Suppressor macrophage treated with lipopolysaccharide for 4 hours (primary cell): ENCODE measurements around the gene UNC13D.

Experiments
- DNase-seq: peaks from one replicate; pipeline ENCODE4 v3.0.0-alpha.2; 2020

Gene UNC13D

GRCh38 chr17:75843577-75844529, at the start of gene UNC13D:
TSS of gene UNC13D (minus strand) at chr17:75844404. CDS start at chr17:75844337, 67 bp downstream.
- DNase-seq, result peak; percentile 84

GRCh38 chr17:75893305-75894048, 49.3 kb upstream of the UNC13D start:
- no peak for DNase-seq

- no peak for DNase-seq
Measured at GRCh38 chr17:75892556-75893224, 48.5 kb upstream of the UNC13D start.

DNA sequence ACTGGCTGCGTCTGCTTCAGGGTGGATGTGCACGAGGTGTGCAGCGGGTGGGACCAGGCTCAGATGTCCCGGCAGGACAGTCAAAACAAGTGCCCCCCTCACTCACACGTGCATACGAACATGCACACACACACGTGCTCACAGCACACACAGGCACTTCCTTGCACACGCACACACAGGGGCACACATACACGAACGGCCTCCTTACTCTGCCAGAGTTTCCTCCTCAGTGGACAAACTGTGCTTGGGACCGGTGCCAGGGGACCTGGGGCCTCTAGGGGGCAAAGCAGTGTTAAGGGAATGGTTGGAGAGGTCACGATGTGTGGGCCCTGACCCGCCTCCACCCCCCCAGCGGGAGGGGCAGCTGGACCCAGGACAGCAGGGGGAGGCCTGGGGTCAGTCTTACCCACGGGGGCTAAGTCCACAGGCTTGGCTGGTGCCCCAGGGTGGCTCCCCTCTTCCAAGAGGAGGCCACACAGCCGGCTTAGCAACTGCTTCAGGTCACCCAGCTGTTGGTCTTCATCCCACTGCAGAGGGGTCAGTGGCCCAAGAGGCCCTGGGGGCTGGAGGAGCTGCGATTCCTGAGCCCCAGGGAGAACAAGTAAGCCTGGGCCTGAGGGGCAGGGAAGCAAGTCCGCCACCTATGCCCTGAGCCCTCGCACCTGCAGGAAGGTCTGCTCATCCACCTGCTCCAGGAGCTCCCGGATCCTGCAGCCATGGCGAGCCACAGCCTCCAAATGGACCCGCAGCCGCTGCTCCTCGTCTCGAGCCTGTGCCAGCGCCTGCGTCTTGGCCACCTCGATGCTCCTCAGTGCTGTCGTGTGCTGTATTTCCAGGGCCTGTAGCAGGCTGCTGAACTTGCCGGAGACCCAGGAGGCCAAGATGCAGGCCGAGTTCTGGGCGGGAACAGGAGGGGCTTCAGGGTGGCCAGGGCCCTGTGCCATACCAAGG, 47.7 kb upstream of the UNC13D start:
- DNase-seq, result no peak

DNA sequence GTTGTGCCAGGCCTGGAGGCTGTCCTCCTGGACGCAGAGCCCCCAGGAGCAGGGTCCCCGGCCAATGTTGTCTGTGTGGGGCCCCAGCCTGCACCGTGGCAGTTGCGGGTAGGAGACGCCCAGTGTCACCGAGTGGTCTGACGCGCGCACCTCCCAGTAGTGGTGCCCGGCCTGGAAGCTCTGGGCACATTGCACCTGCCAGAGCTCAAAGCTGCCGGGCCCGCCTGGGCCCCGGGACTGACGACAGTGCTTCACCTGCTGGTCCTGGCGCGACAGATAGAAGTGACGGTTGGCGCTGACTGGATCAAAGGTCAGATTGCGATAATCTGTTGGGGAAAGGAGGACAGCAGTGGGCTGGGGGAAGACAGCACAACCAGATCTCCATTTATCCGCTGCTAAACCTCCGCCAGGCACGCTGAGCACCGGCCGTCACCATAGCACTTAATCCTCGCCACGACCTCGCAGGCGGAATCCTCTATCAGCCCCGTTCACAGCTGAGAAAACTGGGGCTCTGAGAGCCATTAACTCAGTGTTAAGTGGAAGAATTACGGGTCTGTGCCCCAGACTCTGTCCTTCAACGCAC, 46.9 kb upstream of the UNC13D start:
- no peak for DNase-seq

- no peak for DNase-seq
Measured at GRCh38 chr17:75889454-75889853, 45.2 kb upstream of the UNC13D start.

- DNase-seq, result no peak
Measured at GRCh38 chr17:75888484-75888883, 44.3 kb upstream of the UNC13D start.

GRCh38 chr17:75885860-75886259, 41.7 kb upstream of the UNC13D start:
- DNase-seq, result peak; percentile 35

DNA sequence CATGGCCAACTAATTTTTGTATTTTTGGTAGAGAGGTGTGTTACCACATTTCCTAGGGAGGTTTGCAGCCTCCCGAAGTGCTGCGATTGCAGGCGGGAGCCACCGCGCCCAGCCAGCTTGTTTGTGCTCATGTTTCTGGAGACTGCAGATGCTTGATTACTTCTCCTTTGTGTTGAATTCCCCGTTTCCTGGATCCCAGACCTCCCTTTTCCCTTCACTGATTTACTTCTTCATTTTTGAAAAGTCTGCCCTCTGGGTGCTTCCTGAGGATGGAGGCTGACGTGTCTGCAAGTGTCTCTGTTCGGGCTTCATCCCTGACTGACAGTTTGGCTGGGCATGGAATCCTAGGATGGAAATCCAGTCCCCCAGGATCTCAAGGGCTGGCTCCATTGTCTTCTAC, 41.2 kb upstream of the UNC13D start:
- DNase-seq, result peak; percentile 49

DNA sequence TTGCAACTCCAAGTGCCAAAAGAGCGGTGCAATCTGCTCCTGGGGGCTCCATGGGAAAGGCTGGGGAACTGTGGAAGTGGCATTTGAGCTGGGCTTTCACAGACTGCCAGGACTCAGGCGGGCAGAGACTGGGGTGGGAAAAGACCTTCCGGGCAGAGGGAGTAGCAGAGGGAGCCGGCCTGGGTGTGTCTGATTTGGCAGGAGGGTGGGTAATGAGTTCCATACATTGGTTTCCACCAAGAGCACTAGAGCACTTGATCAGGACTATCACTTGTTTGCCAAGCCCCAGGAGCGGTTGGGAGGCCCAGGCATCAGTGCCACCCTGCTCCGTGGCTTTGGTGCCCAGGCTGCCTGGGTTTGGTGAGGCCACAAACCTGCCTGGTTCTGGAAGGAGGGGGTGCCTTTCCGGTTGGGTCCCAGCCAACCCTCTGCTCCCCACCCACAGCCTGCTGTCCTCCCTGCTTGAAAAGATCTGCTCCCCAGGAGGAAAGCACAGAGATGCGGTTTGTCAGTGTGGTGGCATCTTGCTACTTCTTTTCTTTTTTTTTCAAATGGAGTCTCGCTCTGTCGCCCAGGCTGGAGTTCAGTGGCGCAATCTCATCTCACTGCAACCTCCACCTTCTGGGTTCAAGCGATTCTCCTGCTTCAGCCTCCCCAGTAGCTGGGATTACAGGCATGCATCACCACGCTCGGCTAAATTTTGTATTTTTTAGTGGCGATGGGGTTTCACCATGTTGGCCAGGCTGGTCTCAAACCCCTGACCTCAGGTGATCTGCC, 37.7 kb upstream of the UNC13D start:
- no peak for DNase-seq

GRCh38 chr17:75880266-75880665, 36.1 kb upstream of the UNC13D start:
- no peak for DNase-seq

- DNase-seq, result peak; percentile 58
Measured at GRCh38 chr17:75878174-75878998, 34.2 kb upstream of the UNC13D start, which contains the start of gene TRIM47. TSS of gene TRIM47 (minus strand) at chr17:75878581. CDS start at chr17:75878548, 33 bp downstream.

- DNase-seq, result peak; percentile 72
Measured at GRCh38 chr17:75877752-75878173, 33.6 kb upstream of the UNC13D start.

GRCh38 chr17:75876938-75877751, 32.9 kb upstream of the UNC13D start:
- peak; percentile 74 for DNase-seq

- DNase-seq, result no peak
Measured at GRCh38 chr17:75876190-75876937, 32.2 kb upstream of the UNC13D start.

DNA sequence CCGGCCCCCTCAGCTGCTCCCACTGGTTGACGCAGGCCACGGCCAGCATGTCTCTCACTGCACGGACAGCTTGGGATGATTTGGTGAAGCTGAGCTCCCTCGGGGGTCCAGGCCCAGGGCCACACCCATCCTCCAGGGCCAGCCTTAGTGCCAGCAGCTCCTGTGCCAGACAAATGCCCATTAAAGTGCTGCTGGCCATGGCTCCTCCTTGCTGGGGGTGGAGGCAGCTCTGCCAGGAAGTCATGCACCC, 31.7 kb upstream of the UNC13D start:
- DNase-seq, result no peak

GRCh38 chr17:75875182-75875939, 31.2 kb upstream of the UNC13D start:
- DNase-seq, result no peak
